ENCODE results near the gene REXO5. TPM values are rescaled to one million over a fixed set of nuclear protein-coding genes. Genes with fewer than 3 reads are reported as not detected.

The REXO5 gene
- total RNA-seq, 1 experiment from 2014 or later, result 4.0 TPM

DNA sequence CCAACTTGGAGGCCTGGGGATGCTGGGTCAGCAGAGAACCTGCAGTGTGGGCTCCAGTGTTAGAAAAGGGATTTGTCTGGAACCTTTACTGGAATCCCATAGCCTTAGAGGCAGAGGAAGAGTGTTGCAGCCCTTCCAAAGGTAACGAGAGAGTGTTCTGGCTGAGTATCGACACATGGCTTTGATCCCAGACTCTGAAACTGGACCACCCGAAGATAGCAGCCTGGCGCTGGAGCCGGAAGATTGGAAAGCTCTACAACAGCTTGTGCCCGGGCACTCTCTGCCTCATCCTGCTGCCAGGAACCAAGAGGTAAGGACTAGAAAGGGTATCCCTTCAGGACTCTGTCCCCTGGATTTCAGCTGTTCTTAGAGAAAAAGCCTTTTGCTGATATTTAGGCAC lies 39.7 kb downstream of the REXO5 start:
- intact Hi-C loops (cut with micrococcal nuclease), result no loop called here

DNA sequence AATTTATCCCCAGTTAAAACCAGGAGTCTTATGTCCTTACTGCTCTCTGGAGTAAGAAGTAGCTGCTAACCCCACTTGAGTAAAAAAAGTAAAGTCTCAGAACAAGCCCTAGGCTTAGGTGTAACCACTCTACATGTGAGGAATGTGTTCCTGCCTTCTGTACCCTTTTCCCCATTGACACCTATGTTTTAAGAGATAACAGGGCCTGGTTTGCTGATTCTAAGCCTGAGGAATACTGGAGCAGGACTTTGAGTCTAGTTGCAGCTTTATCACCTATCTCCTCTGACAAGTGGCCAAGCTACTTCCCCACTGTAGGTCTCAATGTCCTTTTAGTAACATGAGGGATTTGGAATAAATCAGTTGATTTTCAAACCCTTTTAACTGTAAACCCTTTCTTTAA lies 40.2 kb downstream of the REXO5 start:
- H3K9me2 ChIP-seq (replicated peaks; ENCODE audit: low read length), result no peaks in the 10 kb centered on the region
- H3K4me3 ChIP-seq (ENCODE audit: low read length), result no peak overlapping the region
- no peak overlapping the region for H3K4me2 ChIP-seq (ENCODE audit: low read length)
- no peaks in the 10 kb centered on the region for H3K27me3 ChIP-seq (ENCODE audit: low read length)
- no peaks in the 10 kb centered on the region for H3F3A ChIP-seq (ENCODE audit: low read length, unreplicated experiment)
- no peaks in the 10 kb centered on the region for H3K79me2 ChIP-seq (ENCODE audit: low read length)
- no peak overlapping the region for H3K27ac ChIP-seq (ENCODE audit: low read length)
- H4K20me1 ChIP-seq (ENCODE audit: low read length), result no peaks in the 10 kb centered on the region
- H3K9me3 ChIP-seq (ENCODE audit: low read length), result no peaks in the 10 kb centered on the region
- ATAC-seq, result no peak
- ChIA-PET POLR2A (ENCODE audit: unreplicated experiment) (no interaction called here), CTCF (no interaction called here)
- H3K36me3 ChIP-seq (ENCODE audit: low read depth, low read length), result no peaks in the 10 kb centered on the region
- H3K9ac ChIP-seq (ENCODE audit: low read length), result no peak overlapping the region
- no peak overlapping the region for H2AFZ ChIP-seq (ENCODE audit: low read length)
- H3K4me1 ChIP-seq (ENCODE audit: insufficient read depth, low read length), result peaks cover 7% of the 10 kb centered on the region
- TF ChIP-seq EZH2phosphoT487 (IDR thresholded peaks at IDR 0.05; ENCODE audit: borderline replicate concordance, low read length), result no peak
- TF ChIP-seq, protein P1, sequence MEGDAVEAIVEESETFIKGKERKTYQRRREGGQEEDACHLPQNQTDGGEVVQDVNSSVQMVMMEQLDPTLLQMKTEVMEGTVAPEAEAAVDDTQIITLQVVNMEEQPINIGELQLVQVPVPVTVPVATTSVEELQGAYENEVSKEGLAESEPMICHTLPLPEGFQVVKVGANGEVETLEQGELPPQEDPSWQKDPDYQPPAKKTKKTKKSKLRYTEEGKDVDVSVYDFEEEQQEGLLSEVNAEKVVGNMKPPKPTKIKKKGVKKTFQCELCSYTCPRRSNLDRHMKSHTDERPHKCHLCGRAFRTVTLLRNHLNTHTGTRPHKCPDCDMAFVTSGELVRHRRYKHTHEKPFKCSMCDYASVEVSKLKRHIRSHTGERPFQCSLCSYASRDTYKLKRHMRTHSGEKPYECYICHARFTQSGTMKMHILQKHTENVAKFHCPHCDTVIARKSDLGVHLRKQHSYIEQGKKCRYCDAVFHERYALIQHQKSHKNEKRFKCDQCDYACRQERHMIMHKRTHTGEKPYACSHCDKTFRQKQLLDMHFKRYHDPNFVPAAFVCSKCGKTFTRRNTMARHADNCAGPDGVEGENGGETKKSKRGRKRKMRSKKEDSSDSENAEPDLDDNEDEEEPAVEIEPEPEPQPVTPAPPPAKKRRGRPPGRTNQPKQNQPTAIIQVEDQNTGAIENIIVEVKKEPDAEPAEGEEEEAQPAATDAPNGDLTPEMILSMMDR (conservative IDR thresholded peaks at IDR 0.05; ENCODE audit: low read depth, low read length), result no peak
- TF ChIP-seq EZH2 (IDR thresholded peaks at IDR 0.05; ENCODE audit: low read length, unreplicated experiment), result no peak
- intact Hi-C loops (cut with micrococcal nuclease), result no loop called here
- no TSS peak for BruUV-seq (replicated peaks)
- no peak for DNase-seq

More for the DNA sequence above, 39.7 kb downstream of the REXO5 start:
- H3K79me2 ChIP-seq (ENCODE audit: low read length), result no peaks in the 10 kb centered on the region
- H4K20me1 ChIP-seq (ENCODE audit: low read length), result no peaks in the 10 kb centered on the region
- no peak overlapping the region for H2AFZ ChIP-seq (ENCODE audit: low read length)
- no peaks in the 10 kb centered on the region for H3K9me2 ChIP-seq (replicated peaks; ENCODE audit: low read length)
- no peak for ATAC-seq
- H3K4me1 ChIP-seq (ENCODE audit: insufficient read depth, low read length), result peaks cover 2% of the 10 kb centered on the region
- CTCF ChIA-PET, result no interaction called here
- BruUV-seq (replicated peaks), result no TSS peak
- TF ChIP-seq EZH2phosphoT487 (IDR thresholded peaks at IDR 0.05; ENCODE audit: borderline replicate concordance, low read length) (no peak), EZH2 (IDR thresholded peaks at IDR 0.05; ENCODE audit: low read length, unreplicated experiment) (no peak)
- TF ChIP-seq, protein P1 (conservative IDR thresholded peaks at IDR 0.05; ENCODE audit: low read depth, low read length), result no peak
- H3K4me3 ChIP-seq (ENCODE audit: low read length), result no peak overlapping the region
- no peaks in the 10 kb centered on the region for H3K27me3 ChIP-seq (ENCODE audit: low read length)
- POLR2A ChIA-PET (ENCODE audit: unreplicated experiment), result no interaction called here
- no peak overlapping the region for H3K27ac ChIP-seq (ENCODE audit: low read length)
- H3F3A ChIP-seq (ENCODE audit: low read length, unreplicated experiment), result no peaks in the 10 kb centered on the region
- H3K9me3 ChIP-seq (ENCODE audit: low read length), result no peaks in the 10 kb centered on the region
- H3K4me2 ChIP-seq (ENCODE audit: low read length), result no peak overlapping the region
- no peaks in the 10 kb centered on the region for H3K36me3 ChIP-seq (ENCODE audit: low read depth, low read length)
- no peak overlapping the region for H3K9ac ChIP-seq (ENCODE audit: low read length)
- DNase-seq, result no peak

DNA sequence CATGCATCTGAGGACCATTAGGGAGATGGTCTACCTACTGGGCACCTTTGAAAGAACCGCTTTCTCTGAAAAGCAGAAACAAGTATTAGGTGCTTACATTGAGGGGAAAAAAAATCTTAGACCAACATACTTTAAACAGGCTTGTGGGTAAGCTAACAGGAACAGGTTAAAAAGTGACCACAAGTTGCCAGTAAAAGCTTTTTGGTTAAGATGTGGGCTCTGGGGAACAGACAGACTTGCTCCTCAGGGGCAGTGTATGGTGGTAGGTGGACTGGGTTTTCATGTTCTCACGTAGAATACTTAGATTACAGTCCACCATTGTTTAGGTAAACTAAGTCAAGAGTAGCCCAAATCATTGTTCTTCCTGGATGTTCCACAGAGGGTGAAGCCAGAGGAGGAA lies 41.2 kb downstream of the REXO5 start:
- Histone ChIP-seq H3K27ac (ENCODE audit: low read length) (no peak overlapping the region), H3K4me3 (ENCODE audit: low read length) (no peak overlapping the region), H4K20me1 (ENCODE audit: low read length) (no peaks in the 10 kb centered on the region), H3K4me1 (ENCODE audit: insufficient read depth, low read length) (peaks cover 17% of the 10 kb centered on the region), H3K9ac (ENCODE audit: low read length) (no peak overlapping the region), H3K36me3 (ENCODE audit: low read depth, low read length) (no peaks in the 10 kb centered on the region), H3K4me2 (ENCODE audit: low read length) (no peak overlapping the region), H3K79me2 (ENCODE audit: low read length) (no peaks in the 10 kb centered on the region), H3K9me3 (ENCODE audit: low read length) (no peaks in the 10 kb centered on the region), H3F3A (ENCODE audit: low read length, unreplicated experiment) (no peaks in the 10 kb centered on the region), H3K9me2 (replicated peaks; ENCODE audit: low read length) (no peaks in the 10 kb centered on the region), H2AFZ (ENCODE audit: low read length) (no peak overlapping the region), H3K27me3 (ENCODE audit: low read length) (no peaks in the 10 kb centered on the region)
- intact Hi-C loops (cut with micrococcal nuclease), result no loop called here
- POLR2A ChIA-PET (ENCODE audit: unreplicated experiment), result no interaction called here
- CTCF ChIA-PET, result no interaction called here
- BruUV-seq (replicated peaks), result no TSS peak
- TF ChIP-seq, protein P1 (conservative IDR thresholded peaks at IDR 0.05; ENCODE audit: low read depth, low read length), result no peak
- TF ChIP-seq EZH2phosphoT487 (IDR thresholded peaks at IDR 0.05; ENCODE audit: borderline replicate concordance, low read length), result no peak
- TF ChIP-seq EZH2 (IDR thresholded peaks at IDR 0.05; ENCODE audit: low read length, unreplicated experiment), result no peak
- ATAC-seq (no peak), DNase-seq (no peak)
